Activated T-helper 2 cell treated with anti-CD3 and anti-CD28 coated beads, Interferon-gamma antibody, Interleukin-2, Interleukin-4, amounts not matched to agents 10 μg/mL and 5 μg/mL and 100 μg/mL, durations not matched to agents 14 hours and 24 hours and 36 hours (primary cell): ENCODE measurements around the gene PGM1. TPM values are rescaled to one million over a fixed set of nuclear protein-coding genes. Genes with fewer than 3 reads are reported as not detected.
A peak's percentile ranks its signal among the peaks of the same experiment; 100 is the strongest.

Experiments
- DNase-seq: peaks from one replicate; pipeline ENCODE4 v3.0.0; 2021; ENCODE audit warnings: low spot score
- H3K27ac Mint-ChIP-seq: one replicate; pipeline ENCODE4 v1.8.0; 2021; ENCODE audit warnings: mixed read lengths
- H3K27me3 Mint-ChIP-seq: one replicate; pipeline ENCODE4 v1.8.0; 2021; ENCODE audit warnings: low read depth, mixed read lengths
- H3K36me3 Mint-ChIP-seq: one replicate; pipeline ENCODE4 v1.8.0; 2021; ENCODE audit warnings: low read depth, mixed read lengths
- H3K4me1 Mint-ChIP-seq: one replicate; pipeline ENCODE4 v1.8.0; 2021; ENCODE audit warnings: low read depth, mixed read lengths
- H3K4me3 Mint-ChIP-seq: one replicate; pipeline ENCODE4 v1.8.0; 2021; ENCODE audit warnings: low read depth, mild to moderate bottlenecking, moderate library complexity, mixed read lengths
- H3K9me3 Mint-ChIP-seq: one replicate; pipeline ENCODE4 v1.8.0; 2021; ENCODE audit warnings: mixed read lengths
- intact Hi-C: fragments of 100-400 bp; cut with micrococcal nuclease; formaldehyde crosslinking; loops from one replicate; pipeline ENCODE4 v1.15.1; 2023
- total RNA-seq: library from RNA; stranded (reverse); gene quantifications from 2 replicates; pipeline ENCODE4 v1.2.3, GENCODE V29; 2022

Gene PGM1
- total RNA-seq, 1 donor from 2014 or later = 61.8 TPM

- Mint-ChIP-seq H3K27ac (no peak overlapping the region), H3K27me3 (peaks cover 2% of the 10 kb centered on the region), H3K4me3 (no peak overlapping the region), H3K4me1 (peaks cover 4% of the 10 kb centered on the region), H3K9me3 (peaks cover 13% of the 10 kb centered on the region), H3K36me3 (no peaks in the 10 kb centered on the region)
- no peak for DNase-seq
- intact Hi-C loops = no loop called here
Measured at GRCh38 chr1:63677497-63677896, 84.3 kb downstream of the PGM1 start.

GRCh38 chr1:63678200-63678599, 85.0 kb downstream of the PGM1 start:
- no peak overlapping the region for H3K27ac Mint-ChIP-seq
- H3K9me3 Mint-ChIP-seq = peaks cover 13% of the 10 kb centered on the region
- H3K4me3 Mint-ChIP-seq = no peak overlapping the region
- H3K36me3 Mint-ChIP-seq = no peaks in the 10 kb centered on the region
- peaks cover 4% of the 10 kb centered on the region for H3K4me1 Mint-ChIP-seq
- DNase-seq = no peak
- intact Hi-C loops = no loop called here
- peaks cover 5% of the 10 kb centered on the region for H3K27me3 Mint-ChIP-seq

GRCh38 chr1:63679076-63679475, 85.9 kb downstream of the PGM1 start:
- Mint-ChIP-seq H3K4me3 (no peak overlapping the region), H3K9me3 (peaks cover 13% of the 10 kb centered on the region), H3K4me1 (peaks cover 4% of the 10 kb centered on the region), H3K36me3 (no peaks in the 10 kb centered on the region), H3K27me3 (peaks cover 5% of the 10 kb centered on the region), H3K27ac (no peak overlapping the region)
- intact Hi-C loops = no loop called here
- no peak for DNase-seq

GRCh38 chr1:63679589-63679988, 86.4 kb downstream of the PGM1 start:
- peaks cover 13% of the 10 kb centered on the region for H3K9me3 Mint-ChIP-seq
- H3K4me3 Mint-ChIP-seq = no peak overlapping the region
- H3K36me3 Mint-ChIP-seq = no peaks in the 10 kb centered on the region
- H3K27me3 Mint-ChIP-seq = peaks cover 5% of the 10 kb centered on the region
- H3K27ac Mint-ChIP-seq = no peak overlapping the region
- DNase-seq = no peak
- no peaks in the 10 kb centered on the region for H3K4me1 Mint-ChIP-seq
- intact Hi-C loops = no loop called here

- no peaks in the 10 kb centered on the region for H3K4me1 Mint-ChIP-seq
- H3K27me3 Mint-ChIP-seq = peaks cover 9% of the 10 kb centered on the region
- H3K27ac Mint-ChIP-seq = no peak overlapping the region
- no peaks in the 10 kb centered on the region for H3K36me3 Mint-ChIP-seq
- intact Hi-C loops = no loop called here
- H3K4me3 Mint-ChIP-seq = no peak overlapping the region
- H3K9me3 Mint-ChIP-seq = peaks cover 13% of the 10 kb centered on the region
- DNase-seq = no peak
Measured at GRCh38 chr1:63682936-63683335, 89.7 kb downstream of the PGM1 start.

- H3K27me3 Mint-ChIP-seq = peaks cover 9% of the 10 kb centered on the region
- H3K9me3 Mint-ChIP-seq = peaks cover 13% of the 10 kb centered on the region
- no peaks in the 10 kb centered on the region for H3K36me3 Mint-ChIP-seq
- intact Hi-C loops = no loop called here
- no peak overlapping the region for H3K27ac Mint-ChIP-seq
- DNase-seq = no peak
- H3K4me3 Mint-ChIP-seq = no peak overlapping the region
- H3K4me1 Mint-ChIP-seq = no peaks in the 10 kb centered on the region
Measured at GRCh38 chr1:63683759-63684158, 90.5 kb downstream of the PGM1 start.

GRCh38 chr1:63686696-63687095, 93.5 kb downstream of the PGM1 start:
- H3K4me3 Mint-ChIP-seq = no peak overlapping the region
- no peaks in the 10 kb centered on the region for H3K36me3 Mint-ChIP-seq
- no peak for DNase-seq
- intact Hi-C loops = no loop called here
- H3K27ac Mint-ChIP-seq = no peak overlapping the region
- no peaks in the 10 kb centered on the region for H3K9me3 Mint-ChIP-seq
- H3K4me1 Mint-ChIP-seq = peaks cover under 1% of the 10 kb centered on the region
- H3K27me3 Mint-ChIP-seq = peaks cover 12% of the 10 kb centered on the region

- intact Hi-C loops = no loop called here
- Mint-ChIP-seq H3K4me3 (no peak overlapping the region), H3K27me3 (peaks cover 9% of the 10 kb centered on the region), H3K4me1 (peaks cover 3% of the 10 kb centered on the region), H3K27ac (no peak overlapping the region), H3K36me3 (no peaks in the 10 kb centered on the region), H3K9me3 (no peaks in the 10 kb centered on the region)
- no peak for DNase-seq
Measured at GRCh38 chr1:63688302-63688890, 95.2 kb downstream of the PGM1 start.

- Mint-ChIP-seq H3K36me3 (no peaks in the 10 kb centered on the region), H3K9me3 (no peaks in the 10 kb centered on the region), H3K4me3 (no peak overlapping the region), H3K27ac (no peak overlapping the region), H3K4me1 (peaks cover 3% of the 10 kb centered on the region), H3K27me3 (peaks cover 9% of the 10 kb centered on the region)
- no peak for DNase-seq
- intact Hi-C loops = loop anchor here (5.0 kb wide), 3 partner anchors 74 to 446 kb away; no protein-coding TSS in a partner anchor
Measured at GRCh38 chr1:63690966-63691700, 97.9 kb downstream of the PGM1 start.

- intact Hi-C loops = loop anchor here (2.0 to 5.0 kb wide), 4 partner anchors 75 to 551 kb away; no protein-coding TSS in a partner anchor
- peaks cover 3% of the 10 kb centered on the region for H3K4me1 Mint-ChIP-seq
- no peak overlapping the region for H3K4me3 Mint-ChIP-seq
- H3K27me3 Mint-ChIP-seq = peaks cover 8% of the 10 kb centered on the region
- DNase-seq = peak; percentile 13
- no peaks in the 10 kb centered on the region for H3K36me3 Mint-ChIP-seq
- H3K9me3 Mint-ChIP-seq = no peaks in the 10 kb centered on the region
- H3K27ac Mint-ChIP-seq = no peak overlapping the region
Measured at GRCh38 chr1:63691701-63692425, 98.7 kb downstream of the PGM1 start.

- Mint-ChIP-seq H3K4me3 (no peak overlapping the region), H3K9me3 (no peaks in the 10 kb centered on the region)
- intact Hi-C loops = loop anchor here (2.0 to 5.0 kb wide), 4 partner anchors 77 to 549 kb away; no protein-coding TSS in a partner anchor
Measured at GRCh38 chr1:63693944-63694571, 100.8 kb downstream of the PGM1 start.

GRCh38 chr1:63698001-63698838, 105.0 kb downstream of the PGM1 start:
- Mint-ChIP-seq H3K27me3 (peaks cover 7% of the 10 kb centered on the region), H3K9me3 (no peaks in the 10 kb centered on the region), H3K4me1 (no peaks in the 10 kb centered on the region), H3K4me3 (no peak overlapping the region), H3K36me3 (no peaks in the 10 kb centered on the region), H3K27ac (no peak overlapping the region)
- no peak for DNase-seq
- intact Hi-C loops = no loop called here

More at GRCh38 chr1:63693944-63694571, 100.8 kb downstream of the PGM1 start:
- H3K36me3 Mint-ChIP-seq = no peaks in the 10 kb centered on the region
- no peak for DNase-seq
- H3K4me1 Mint-ChIP-seq = peaks cover 3% of the 10 kb centered on the region
- H3K27ac Mint-ChIP-seq = no peak overlapping the region
- H3K27me3 Mint-ChIP-seq = peaks cover 9% of the 10 kb centered on the region
